GM20431 (cell line): Measurements from ENCODE around the gene TEAD2.
"Not testable (repeated sequence)": the region's sequence is repeated elsewhere in the genome, so short reads cannot be mapped to it uniquely, and the experiment has no call there.

Experiments
- in situ Hi-C: fragments of 300-500 bp; cut with MseI, MboI; formaldehyde crosslinking; loops from one replicate; pipeline ENCODE4 v1.15.0; 2020; ENCODE audit warnings: low sequenced_read_pairs; ENCODE audit not compliant: unreplicated experiment

The TEAD2 gene

GRCh38 chr19:49335071-49335783 lies 27.0 kb downstream of the TEAD2 start, which contains the start of gene CD37:
TSS of gene CD37 (plus strand) at chr19:49335406. CDS start at chr19:49335541, 135 bp downstream.
- in situ Hi-C loops = no loop called here

- in situ Hi-C loops = no loop called here
These were observed 28.4 kb downstream of the TEAD2 start for GRCh38 chr19:49333811-49334288.

GRCh38 chr19:49333418-49333805 lies 28.8 kb downstream of the TEAD2 start:
- in situ Hi-C loops = no loop called here

- in situ Hi-C loops = not testable (repeated sequence)
These were observed 29.4 kb downstream of the TEAD2 start for GRCh38 chr19:49332691-49333417.

GRCh38 chr19:49331616-49332055 lies 30.6 kb downstream of the TEAD2 start:
- in situ Hi-C loops = no loop called here

- in situ Hi-C loops = not testable (repeated sequence)
These were observed 31.0 kb downstream of the TEAD2 start for GRCh38 chr19:49331187-49331586.

- in situ Hi-C loops = no loop called here
These were observed 33.5 kb downstream of the TEAD2 start for GRCh38 chr19:49328741-49329140.

- in situ Hi-C loops = no loop called here
These were observed 34.2 kb downstream of the TEAD2 start for GRCh38 chr19:49327878-49328544.

GRCh38 chr19:49326165-49326704 lies 36.0 kb downstream of the TEAD2 start:
- in situ Hi-C loops = no loop called here

GRCh38 chr19:49325756-49326155 lies 36.5 kb downstream of the TEAD2 start:
- in situ Hi-C loops = not testable (repeated sequence)

GRCh38 chr19:49324801-49325576 lies 37.2 kb downstream of the TEAD2 start, which contains the start of gene SLC6A16:
TSS of gene SLC6A16 (minus strand) at chr19:49325191. CDS start at chr19:49311347, 13,844 bp downstream.
- in situ Hi-C loops = no loop called here

- in situ Hi-C loops = no loop called here
These were observed 43.9 kb downstream of the TEAD2 start for GRCh38 chr19:49318296-49318695.

GRCh38 chr19:49316284-49316683 lies 45.9 kb downstream of the TEAD2 start:
- in situ Hi-C loops = no loop called here

- in situ Hi-C loops = no loop called here
These were observed 47.1 kb downstream of the TEAD2 start for GRCh38 chr19:49315111-49315510.

GRCh38 chr19:49309087-49309486 lies 53.1 kb downstream of the TEAD2 start:
- in situ Hi-C loops = no loop called here

- in situ Hi-C loops = not testable (repeated sequence)
These were observed 55.5 kb downstream of the TEAD2 start for GRCh38 chr19:49306734-49307133.

GRCh38 chr19:49301866-49302252 lies 60.4 kb downstream of the TEAD2 start:
- in situ Hi-C loops = no loop called here

- in situ Hi-C loops = no loop called here
These were observed 60.9 kb downstream of the TEAD2 start for GRCh38 chr19:49301165-49301865.

- in situ Hi-C loops = not testable (repeated sequence)
These were observed 63.6 kb downstream of the TEAD2 start for GRCh38 chr19:49298653-49299052.
